Heart left ventricle (tissue), 16 donors: Measurements from ENCODE around the gene SYF2. TPM values are rescaled to one million over a fixed set of nuclear protein-coding genes. Genes with fewer than 3 reads are reported as not detected.
A peak's percentile ranks its signal among the peaks of the same experiment; 100 is the strongest.

ENCODE experiments used
- ATAC-seq, 4 donors: fragments of 200-7000 bp; cut with Tn5 transposase; one replicate each; pipeline ENCODE4 v1.9.1; 2020 to 2022; ENCODE audit warnings: moderate library complexity in 4 of 4, mild to moderate bottlenecking in 3 of 4, moderate number of reproducible peaks in 1 of 4
- DNase-seq, 5 donors: peaks; one replicate each; pipeline ENCODE4 v3.0.0-alpha.2; 2020
- H3K27ac ChIP-seq, 12 donors: fragments of 200-600 bp; sonication (generic) in 4 of 12; one replicate each; pipeline versions ENCODE4 v1.5.0 to v1.8.0; 2016 to 2022; ENCODE audit warnings: mild to moderate bottlenecking in 2 of 12
- H3K27me3 ChIP-seq, 9 donors: fragments of 200-600 bp; sonication (generic) in 2 of 9; one replicate each; pipeline versions ENCODE4 v1.5.1 to v1.8.0; 2016 to 2022; ENCODE audit warnings: mild to moderate bottlenecking in 3 of 9
- H3K36me3 ChIP-seq, 9 donors: fragments of 200-600 bp; sonication (generic) in 2 of 9; one replicate each; pipeline versions ENCODE4 v1.5.0 to v1.8.0; 2018 to 2022; ENCODE audit warnings: mild to moderate bottlenecking in 2 of 9
- H3K4me1 ChIP-seq, 12 donors: fragments of 200-600 bp; sonication (generic) in 4 of 12; one replicate each; pipeline versions ENCODE4 v1.5.0 to v1.8.0; 2016 to 2022; ENCODE audit warnings: mild to moderate bottlenecking in 3 of 12
- H3K4me3 ChIP-seq, 12 donors: fragments of 200-600 bp; sonication (generic) in 4 of 12; one replicate each; pipeline versions ENCODE4 v1.5.0 to v1.8.0; 2017 to 2022; ENCODE audit warnings: mild to moderate bottlenecking in 9 of 12, moderate library complexity in 4 of 12
- H3K9me3 ChIP-seq, 12 donors: fragments of 200-600 bp; sonication (generic) in 4 of 12; one replicate each; pipeline versions ENCODE4 v1.5.0 to v1.8.0; 2016 to 2022; ENCODE audit warnings: mild to moderate bottlenecking in 1 of 12
- CTCF ChIP-seq, 12 donors: fragments of 200-600 bp; sonication (generic) in 4 of 12; IDR thresholded peaks; one replicate each; pipeline versions ENCODE4 v1.5.0 to v1.8.0; 2018 to 2022; ENCODE audit warnings: antibody characterized with exemption in 12 of 12, mild to moderate bottlenecking in 5 of 12
- POLR2A ChIP-seq, 2 donors: fragments of 450-650 bp; IDR thresholded peaks; one replicate each; pipeline ENCODE4 v1.6.1; 2017; ENCODE audit warnings: antibody characterized with exemption in 2 of 2, mild to moderate bottlenecking in 2 of 2, moderate library complexity in 2 of 2
- WGBS, 4 donors: extraction: QIAGEN DNeasy Blood & Tissue Kit in 2 of 4; methylation state at CpG; one replicate each; pipeline versions ENCODE4 v1.1.5 to v1.1.7; 2013 to 2018; 5-methylcytosine and 5-hydroxymethylcytosine counted together
- intact Hi-C, 10 donors: fragments of 100-400 bp; cut with DNase I; formaldehyde crosslinking; loops; one replicate each; pipeline versions ENCODE4 v1.11.1 to v1.14.2; 2022
- polyA plus RNA-seq, 2 donors: library from polyadenylated mRNA; stranded (reverse); fragments of 200-250 nt; gene quantifications; one replicate each; pipeline ENCODE4 v1.2.3, GENCODE V29; 2013
- total RNA-seq, 9 donors: library from RNA; depleted of rRNA in 2 of 9; stranded (reverse); fragments of >200 nt in 2 of 9; fragmentation: NEBNext Ultra II Directional in 3 of 9; extraction: Animal tissue kit (Norgen Biotek cat#: 25700) in 3 of 9; gene quantifications; one replicate each; pipeline versions ENCODE4 v1.1.0 to v1.2.4, GENCODE V29; 2016 to 2023
- donor health status: ischemic (EF 13 %, LVEDD 7.1; RV severe dilation, severe dysfunction).
- donor health status: healthy with polysubstance abuse.
- donor health status: DM: no; HTN: yes; CAD: no.
- donor health status: DM: no; HTN: no; CAD: no.
- donor health status: ischemic (EF 25% LVEDD 6.9; RV normal size, moderate dysfunction).
- donor health status: ischemic (EF 25% LVEDD 5.7; RV mildly dilated, moderate dysfunction).
- donor health status: healthy.
- donor health status: DM: yes; HTN: yes; CAD: no.
- donor health status: ischemic (EF 35%, LVEDD 5.7; RV mildly dilated, moderate dysfunction).
- donor health status: nonischemic (EF 11% LVEDD 7.7; RV severe dilation, severe dysfunction).
- donor health status: DM: yes; HTN: yes; CAD: no.
- donor health status: PGD.
- donor health status: ischemic (EF 29% LVEDD 5.4; RV normal size, mild dysfunction).
- donor health status: nonischemic (EF 23%, LVEDD 6.1; RV moderate dilation, normal function).

The SYF2 gene
- total and polyA plus RNA-seq, 11 donors: 25.0 to 60.3 (median 35.4) TPM

GRCh38 chr1:25232866-25233784 lies 823 bp upstream of the SYF2 start:
- WGBS, 4 donors: 23 to 25% (median 23%) methylated on average over 12 to 13 of the region's 13 CpGs
- intact Hi-C loops: no loop called here
- Histone ChIP-seq H3K27ac (peak overlapping the region; percentile 73 to 98 (median 92)), H3K36me3 (peaks cover 2 to 50% (median 41%) of the 10 kb centered on the region in 9 donors), H3K9me3 (no peaks in the 10 kb centered on the region), H3K27me3 (no peaks in the 10 kb centered on the region), H3K4me1 (peaks cover 0 to 51% (median 28%) of the 10 kb centered on the region in 12 donors), H3K4me3 (peak overlapping the region; percentile 60 to 94 (median 76))
- TF ChIP-seq CTCF (IDR thresholded peaks at IDR 0.05) (no peak), POLR2A (IDR thresholded peaks at IDR 0.05) (peak in 1 of 2 donors; percentile 16)
- ATAC-seq (peak; percentile 83 to 93 (median 90)), DNase-seq (peak; percentile 74 to 90 (median 81))

GRCh38 chr1:25223471-25223870 lies 8.8 kb downstream of the SYF2 start:
- H3K27me3 ChIP-seq: no peaks in the 10 kb centered on the region
- no peak overlapping the region for H3K4me3 ChIP-seq
- H3K4me1 ChIP-seq: no peaks in the 10 kb centered on the region
- intact Hi-C loops: loop anchor here in 2 of 10 donors (5.0 to 10.0 kb wide), 2 partner anchors 569 to 571 kb away; no protein-coding TSS in a partner anchor
- DNase-seq: no peak
- H3K27ac ChIP-seq: no peak overlapping the region
- WGBS, 4 donors: 73 to 90% (median 80%) methylated on average over 3 of the region's 3 CpGs
- TF ChIP-seq CTCF (IDR thresholded peaks at IDR 0.05): no peak
- no peak for TF ChIP-seq POLR2A (IDR thresholded peaks at IDR 0.05)
- no peaks in the 10 kb centered on the region for H3K9me3 ChIP-seq
- peaks cover 3 to 93% (median 90%) of the 10 kb centered on the region in 9 donors for H3K36me3 ChIP-seq
- ATAC-seq: no peak

- Histone ChIP-seq H3K4me3 (no peak overlapping the region), H3K27me3 (no peaks in the 10 kb centered on the region), H3K4me1 (no peaks in the 10 kb centered on the region), H3K9me3 (no peaks in the 10 kb centered on the region), H3K36me3 (peaks cover 0 to 85% (median 82%) of the 10 kb centered on the region in 9 donors), H3K27ac (no peak overlapping the region)
- intact Hi-C loops: loop anchor here in 2 of 10 donors (5.0 to 10.0 kb wide), 2 partner anchors 568 to 570 kb away; no protein-coding TSS in a partner anchor
- no peak for DNase-seq
- no peak for ATAC-seq
- TF ChIP-seq CTCF (IDR thresholded peaks at IDR 0.05) (no peak), POLR2A (IDR thresholded peaks at IDR 0.05) (no peak)
- 84 to 91% (median 88%) methylated on average over 4 of the region's 4 CpGs for whole genome bisulfite sequencing, 4 donors
Measured at GRCh38 chr1:25222606-25223005, 9.7 kb downstream of the SYF2 start.

DNA sequence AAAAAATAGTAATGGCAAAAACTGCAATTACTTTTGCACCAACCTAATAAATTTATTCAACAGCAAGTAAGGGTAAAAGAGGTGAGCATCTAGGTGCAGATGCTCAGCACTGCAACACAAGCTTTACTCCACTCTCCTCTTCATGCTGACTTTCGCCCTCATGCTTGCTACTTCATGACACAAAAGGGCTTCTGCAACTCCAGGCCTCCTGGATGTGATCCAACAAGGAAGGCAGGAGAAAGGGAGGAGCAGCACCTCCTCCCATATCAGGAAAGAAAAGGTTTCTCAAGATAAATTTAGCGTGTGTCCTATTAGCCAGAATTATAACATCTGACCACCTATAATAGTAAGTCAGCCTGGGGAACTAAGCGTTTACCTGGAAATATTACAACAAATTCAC lies 11.6 kb downstream of the SYF2 start:
- H3K4me3 ChIP-seq: no peak overlapping the region
- no peaks in the 10 kb centered on the region for H3K27me3 ChIP-seq
- H3K9me3 ChIP-seq: no peaks in the 10 kb centered on the region
- H3K27ac ChIP-seq: no peak overlapping the region
- TF ChIP-seq POLR2A (IDR thresholded peaks at IDR 0.05): no peak
- TF ChIP-seq CTCF (IDR thresholded peaks at IDR 0.05): no peak
- no peak for ATAC-seq
- no peaks in the 10 kb centered on the region for H3K4me1 ChIP-seq
- H3K36me3 ChIP-seq: peaks cover 0 to 65% (median 62%) of the 10 kb centered on the region in 9 donors
- DNase-seq: no peak
- intact Hi-C loops: loop anchor here in 2 of 10 donors (5.0 to 10.0 kb wide), 2 partner anchors 566 to 568 kb away; no protein-coding TSS in a partner anchor
- WGBS, 4 donors: 74 to 80% (median 77%) methylated on average over 3 of the region's 3 CpGs
